SK-N-SH treated with all-trans-retinoic acid at 6 μM for 48 hours (cell line): ENCODE results near the gene CLNK.

ENCODE experiments used
- ARNTL ChIP-seq: fragments of 450-650 bp; formaldehyde crosslinking; IDR thresholded peaks from 2 replicates; pipeline ENCODE4 v1.5.0; 2020; ENCODE audit warnings: low read depth, mild to moderate bottlenecking, moderate library complexity, borderline replicate concordance
- RARB ChIP-seq: fragments of 250-450 bp; sonication (Bioruptor Pico); IDR thresholded peaks from 2 replicates; pipeline ENCODE4 v1.8.0; 2021; ENCODE audit warnings: mild to moderate bottlenecking, moderate library complexity
- TSHZ2 ChIP-seq: fragments of 250-450 bp; sonication (Bioruptor Pico); IDR thresholded peaks from 2 replicates; pipeline ENCODE4 v1.5.0; 2020; ENCODE audit warnings: mild to moderate bottlenecking, moderate library complexity

- TF ChIP-seq ARNTL, result no peak
- no peak for TF ChIP-seq RARB
- TF ChIP-seq TSHZ2, result no peak
Measured at GRCh38 chr4:10454726-10455125, 229.8 kb downstream of the CLNK start.
